HepG2 (cell line): ENCODE measurements around the gene C16orf95. TPM values are rescaled to one million over a fixed set of nuclear protein-coding genes. Genes with fewer than 3 reads are reported as not detected.

Source experiments
- ATAC-seq: fragments of 200-7000 bp; cut with Tn5 transposase; 3 replicates; pipeline ENCODE4 v1.9.1; 2020; ENCODE audit warnings: mild to moderate bottlenecking, moderate library complexity
- BruUV-seq: library from RNA; stranded (reverse); fragments of 400-500 nt; replicated peaks from 2 replicates; lab custom pipeline; 2021; lab: Mats Ljungman, UMichigan
- CTCF ChIA-PET: fragments of 300-600 bp; formaldehyde crosslinking; extraction: SDS; loops from one replicate; lab custom pipeline; 2021; ENCODE audit warnings: low total read pairs, inconsistent platforms, low intra/inter-chr PET ratio; lab: Yijun Ruan, JAX
- POLR2A ChIA-PET: fragments of 350-600 bp; sonication (Branson Sonifier 250); formaldehyde crosslinking; loops from one replicate; lab custom pipeline; 2020; ENCODE audit warnings: antibody characterized with exemption, inconsistent platforms; lab: Yijun Ruan, JAX
- DNase-seq: peaks from one replicate; pipeline ENCODE4 v3.0.0-alpha.2; 2015; ENCODE audit warnings: low spot score
- FAIRE-seq: peaks from 3 replicates; lab custom pipeline; 2011; peaks lifted over from hg19 to GRCh38; lab: Jason Lieb, UNC
- H2AFZ ChIP-seq: one replicate; pipeline ENCODE4 v1.6.1; 2011; ENCODE audit warnings: low read length, inconsistent platforms
- H3K27ac ChIP-seq: fragments of 300-600 bp; 3 replicates; pipeline ENCODE4 v1.8.0; 2011; ENCODE audit warnings: mixed run types, mild to moderate bottlenecking, mixed read lengths, low read length, inconsistent platforms; ENCODE audit not compliant: insufficient read depth; ENCODE audit errors: extremely low read length
- H3K27me3 ChIP-seq, 2 experiments: fragments of 200-600 bp in 1 of 2; 2 replicates in 1 of 2; 3 replicates in 1 of 2; pipeline versions ENCODE4 v1.6.0 to v1.8.0; 2011; ENCODE audit warnings: low read length in 2 of 2, mild to moderate bottlenecking in 2 of 2, moderate library complexity in 2 of 2, inconsistent platforms in 1 of 2; ENCODE audit not compliant: insufficient read depth in 2 of 2, control insufficient read depth in 1 of 2
- H3K36me3 ChIP-seq, 2 experiments: fragments of 200-600 bp in 1 of 2; replicated peaks in 1 of 2; 2 replicates in 1 of 2; 3 replicates in 1 of 2; pipeline versions ENCODE4 v1.5.1 to v1.8.0; 2011; ENCODE audit warnings: low read length in 2 of 2, inconsistent platforms in 1 of 2; ENCODE audit not compliant: insufficient read depth in 2 of 2, control insufficient read depth in 1 of 2
- H3K4me1 ChIP-seq: 2 replicates; pipeline ENCODE4 v1.5.1; 2012; ENCODE audit warnings: low read length, inconsistent platforms; ENCODE audit not compliant: insufficient read depth
- H3K4me2 ChIP-seq: 2 replicates; pipeline ENCODE4 v1.6.0; 2011; ENCODE audit warnings: low read depth, low read length, inconsistent platforms
- H3K4me3 ChIP-seq, 3 experiments: fragments of 200-600 bp in 1 of 3; sonication (generic), shearing (Covaris generic) in 1 of 3; replicated peaks in 1 of 3; 2 replicates each; pipeline ENCODE4 v1.5.1; 2011 to 2016; ENCODE audit warnings: low read length in 3 of 3, inconsistent platforms in 2 of 3, low read depth in 2 of 3, mild to moderate bottlenecking in 2 of 3, control low read depth in 1 of 3, mixed read lengths in 1 of 3; ENCODE audit not compliant: insufficient read depth in 1 of 3
- H3K79me2 ChIP-seq: one replicate; pipeline ENCODE4 v1.6.1; 2011; ENCODE audit warnings: low read length, inconsistent platforms; ENCODE audit not compliant: insufficient read depth
- H3K9ac ChIP-seq: 2 replicates; pipeline ENCODE4 v1.6.0; 2011; ENCODE audit warnings: mild to moderate bottlenecking, low read depth, low read length, inconsistent platforms; ENCODE audit not compliant: insufficient read depth
- H3K9me3 ChIP-seq: 2 replicates; pipeline ENCODE4 v1.5.1; 2012; ENCODE audit warnings: mild to moderate bottlenecking, low read length
- H4K20me1 ChIP-seq: 2 replicates; pipeline ENCODE4 v1.6.0; 2011; ENCODE audit warnings: inconsistent platforms, mild to moderate bottlenecking, low read length, moderate library complexity; ENCODE audit not compliant: insufficient read depth
- CC2D1A ChIP-seq: sonication (generic); formaldehyde crosslinking; IDR thresholded peaks from 2 replicates; pipeline ENCODE4 v1.8.1; 2023; ENCODE audit warnings: mild to moderate bottlenecking, missing genetic modification reagents
- GABPA ChIP-seq, 2 experiments: IDR thresholded peaks; 2 replicates each; pipeline ENCODE4 v1.6.1; 2011 to 2016; ENCODE audit warnings: low read depth in 2 of 2, low read length in 1 of 2, missing biosample characterization in 1 of 2, missing genetic modification characterization in 1 of 2
- MEIS2 ChIP-seq: sonication (generic); formaldehyde crosslinking; IDR thresholded peaks from 2 replicates; pipeline ENCODE4 v1.9.0; 2021; ENCODE audit warnings: mild to moderate bottlenecking, missing genetic modification reagents
- MTF2 ChIP-seq: sonication (generic); formaldehyde crosslinking; IDR thresholded peaks from 2 replicates; pipeline ENCODE4 v1.5.0; 2020; ENCODE audit warnings: missing genetic modification reagents, borderline replicate concordance
- NR2F6 ChIP-seq, 2 experiments: IDR thresholded peaks; 2 replicates each; pipeline ENCODE4 v1.6.1; 2016; ENCODE audit warnings: antibody characterized with exemption in 1 of 2, mild to moderate bottlenecking in 1 of 2
- RBAK ChIP-seq: sonication (generic); formaldehyde crosslinking; IDR thresholded peaks from 2 replicates; pipeline ENCODE4 v1.5.1; 2020; ENCODE audit warnings: mild to moderate bottlenecking, missing genetic modification reagents
- RBM39 ChIP-seq: fragments of 200-400 bp; formaldehyde crosslinking; IDR thresholded peaks from one replicate; pipeline ENCODE4 v1.6.1; 2018; ENCODE audit warnings: antibody characterized with exemption, mild to moderate bottlenecking, low read depth, low read length; ENCODE audit not compliant: poor library complexity, severe bottlenecking
- SUZ12 ChIP-seq: fragments of 150-350 bp; IDR thresholded peaks from 2 replicates; pipeline ENCODE4 v1.6.1; 2014; ENCODE audit warnings: low read depth, low read length
- SYNCRIP ChIP-seq: fragments of 200-400 bp; formaldehyde crosslinking; IDR thresholded peaks from 2 replicates; pipeline ENCODE4 v1.6.1; 2018; ENCODE audit warnings: mild to moderate bottlenecking, low read depth, low read length; ENCODE audit not compliant: insufficient read depth
- ZNF160 ChIP-seq: sonication (generic); formaldehyde crosslinking; IDR thresholded peaks from 2 replicates; pipeline ENCODE4 v1.8.0; 2022; ENCODE audit warnings: mild to moderate bottlenecking, inconsistent platforms, missing genetic modification reagents
- ZNF205 ChIP-seq: IDR thresholded peaks from 2 replicates; pipeline ENCODE4 v1.6.1; 2018; ENCODE audit warnings: missing biosample characterization, missing genetic modification reagents
- ZNF33A ChIP-seq: sonication (generic); formaldehyde crosslinking; IDR thresholded peaks from 2 replicates; pipeline ENCODE4 v1.5.1; 2020; ENCODE audit warnings: missing genetic modification reagents, mild to moderate bottlenecking, moderate library complexity, borderline replicate concordance
- ZNF432 ChIP-seq: sonication (generic); formaldehyde crosslinking; IDR thresholded peaks from 2 replicates; pipeline ENCODE4 v1.5.0; 2020; ENCODE audit warnings: missing genetic modification reagents, mild to moderate bottlenecking, borderline replicate concordance
- ZSCAN12 ChIP-seq: sonication (generic); formaldehyde crosslinking; IDR thresholded peaks from 2 replicates; pipeline ENCODE4 v1.9.0; 2021; ENCODE audit warnings: mild to moderate bottlenecking, missing genetic modification reagents
- WGBS: methylation state at CpG from one replicate; pipeline ENCODE4 v1.1.6; 2017; ENCODE audit warnings: low lambda C conversion rate; 5-methylcytosine and 5-hydroxymethylcytosine counted together
- in situ Hi-C: cut with HindIII; loops from 2 replicates; pipeline ENCODE4 v1.10.0; 2017; ENCODE audit warnings: low pct_unique_long_range_greater_than_20kb; ENCODE audit not compliant: extremely low pct_ligation_motif_present
- intact Hi-C: fragments of 100-400 bp; cut with micrococcal nuclease; formaldehyde crosslinking; loops from one replicate; pipeline ENCODE4 v1.10.0; 2022; ENCODE audit not compliant: unreplicated experiment
- polyA plus RNA-seq, 8 experiments: library from polyadenylated mRNA; depleted of rRNA in 3 of 8; stranded (reverse) in 7 of 8; unstranded in 1 of 8; fragments of >200 nt; fragmentation: Illumina TruSeq in 4 of 8; extraction: Trizol in 4 of 8; gene quantifications; 2 replicates each; pipeline versions ENCODE4 v1.2.1 to v1.2.3, GENCODE V29; 2011 to 2016; ENCODE audit warnings: low read depth in 4 of 8, missing spikeins in 1 of 8, mixed read lengths in 1 of 8; ENCODE audit not compliant: insufficient read depth in 1 of 8
- total RNA-seq, 5 experiments: library from RNA; depleted of rRNA; stranded (reverse); fragments of >200 nt; fragmentation: Illumina TruSeq; extraction: Trizol; gene quantifications; 2 replicates each; pipeline ENCODE4 v1.2.3, GENCODE V29; 2016; ENCODE audit warnings: low read depth in 1 of 5
- TF ChIP-seq, protein P1 (sequence below): sonication (generic); formaldehyde crosslinking; IDR thresholded peaks from one replicate; pipeline ENCODE4 v1.5.1; 2020; ENCODE audit warnings: mild to moderate bottlenecking, missing genetic modification reagents; ENCODE audit errors: not compliant biosample characterization
- TF ChIP-seq, protein P2 (sequence below): sonication (generic); formaldehyde crosslinking; IDR thresholded peaks from 2 replicates; pipeline ENCODE4 v1.8.0; 2022; ENCODE audit warnings: missing genetic modification reagents, mild to moderate bottlenecking, borderline replicate concordance

C16orf95 gene
- total and polyA plus RNA-seq, 2 of the 13 experiments (the other 11 are each of a cell fraction or from before 2014, with no cell fraction given), result 2.8 to 8.6 TPM

DNA sequence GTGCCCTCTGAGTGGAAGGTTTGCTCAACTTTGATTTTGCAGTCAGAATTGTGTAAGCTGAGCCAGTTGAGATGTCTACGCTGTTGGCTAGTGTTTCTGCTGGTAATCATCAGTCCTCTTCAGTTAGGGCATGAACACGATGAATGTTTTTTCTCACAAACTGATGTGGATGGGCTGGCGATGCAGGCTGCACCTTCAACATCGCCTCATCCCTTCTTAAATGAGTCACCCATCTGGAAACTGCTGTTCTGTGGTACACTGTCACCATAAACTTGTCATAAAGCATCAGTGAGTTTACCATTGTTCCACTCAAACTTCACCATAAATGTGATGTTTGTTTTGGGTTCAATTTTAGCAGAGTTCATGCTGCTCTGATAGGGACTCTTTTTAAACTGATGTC lies 8.4 kb downstream of the C16orf95 start:
- ChIA-PET POLR2A (interaction anchor here (1.3 kb wide), 1 partner anchor 8 kb away, joined by 3 read pairs; the partner anchor contains the start of gene C16orf95), CTCF (no interaction called here)
- WGBS, result 70% methylated on average over 4 of the region's 4 CpGs
- no peak overlapping the region for H2AFZ ChIP-seq
- no peak overlapping the region for H3K9ac ChIP-seq
- ATAC-seq (no peak), DNase-seq (no peak), FAIRE-seq (no peak)
- H3K4me1 ChIP-seq, result peaks cover under 1% of the 10 kb centered on the region; the same call in 1 of the 2 replicates
- intact Hi-C loops (no loop called here), in situ Hi-C loops (no loop called here)
- H3K4me2 ChIP-seq, result no peak overlapping the region
- TF ChIP-seq ZNF160 (CRISPR knock-in tag) (no peak), ZNF33A (CRISPR knock-in tag) (no peak), ZSCAN12 (no peak), ZNF205 (no peak), CC2D1A (no peak), RBM39 (no peak), NR2F6 (IDR thresholded peaks at IDR 0.05) (no peak), NR2F6 (CRISPR knock-in tag; IDR thresholded peaks at IDR 0.05) (no peak), SYNCRIP (no peak), ZNF432 (CRISPR knock-in tag) (no peak), SUZ12 (no peak), RBAK (no peak), MEIS2 (no peak), MTF2 (CRISPR knock-in tag) (no peak), GABPA (IDR thresholded peaks at IDR 0.05; ENCODE audit: low read depth, low read length) (no peak), GABPA (CRISPR knock-in tag; IDR thresholded peaks at IDR 0.05; ENCODE audit: low read depth) (no peak)
- TF ChIP-seq, protein P1, sequence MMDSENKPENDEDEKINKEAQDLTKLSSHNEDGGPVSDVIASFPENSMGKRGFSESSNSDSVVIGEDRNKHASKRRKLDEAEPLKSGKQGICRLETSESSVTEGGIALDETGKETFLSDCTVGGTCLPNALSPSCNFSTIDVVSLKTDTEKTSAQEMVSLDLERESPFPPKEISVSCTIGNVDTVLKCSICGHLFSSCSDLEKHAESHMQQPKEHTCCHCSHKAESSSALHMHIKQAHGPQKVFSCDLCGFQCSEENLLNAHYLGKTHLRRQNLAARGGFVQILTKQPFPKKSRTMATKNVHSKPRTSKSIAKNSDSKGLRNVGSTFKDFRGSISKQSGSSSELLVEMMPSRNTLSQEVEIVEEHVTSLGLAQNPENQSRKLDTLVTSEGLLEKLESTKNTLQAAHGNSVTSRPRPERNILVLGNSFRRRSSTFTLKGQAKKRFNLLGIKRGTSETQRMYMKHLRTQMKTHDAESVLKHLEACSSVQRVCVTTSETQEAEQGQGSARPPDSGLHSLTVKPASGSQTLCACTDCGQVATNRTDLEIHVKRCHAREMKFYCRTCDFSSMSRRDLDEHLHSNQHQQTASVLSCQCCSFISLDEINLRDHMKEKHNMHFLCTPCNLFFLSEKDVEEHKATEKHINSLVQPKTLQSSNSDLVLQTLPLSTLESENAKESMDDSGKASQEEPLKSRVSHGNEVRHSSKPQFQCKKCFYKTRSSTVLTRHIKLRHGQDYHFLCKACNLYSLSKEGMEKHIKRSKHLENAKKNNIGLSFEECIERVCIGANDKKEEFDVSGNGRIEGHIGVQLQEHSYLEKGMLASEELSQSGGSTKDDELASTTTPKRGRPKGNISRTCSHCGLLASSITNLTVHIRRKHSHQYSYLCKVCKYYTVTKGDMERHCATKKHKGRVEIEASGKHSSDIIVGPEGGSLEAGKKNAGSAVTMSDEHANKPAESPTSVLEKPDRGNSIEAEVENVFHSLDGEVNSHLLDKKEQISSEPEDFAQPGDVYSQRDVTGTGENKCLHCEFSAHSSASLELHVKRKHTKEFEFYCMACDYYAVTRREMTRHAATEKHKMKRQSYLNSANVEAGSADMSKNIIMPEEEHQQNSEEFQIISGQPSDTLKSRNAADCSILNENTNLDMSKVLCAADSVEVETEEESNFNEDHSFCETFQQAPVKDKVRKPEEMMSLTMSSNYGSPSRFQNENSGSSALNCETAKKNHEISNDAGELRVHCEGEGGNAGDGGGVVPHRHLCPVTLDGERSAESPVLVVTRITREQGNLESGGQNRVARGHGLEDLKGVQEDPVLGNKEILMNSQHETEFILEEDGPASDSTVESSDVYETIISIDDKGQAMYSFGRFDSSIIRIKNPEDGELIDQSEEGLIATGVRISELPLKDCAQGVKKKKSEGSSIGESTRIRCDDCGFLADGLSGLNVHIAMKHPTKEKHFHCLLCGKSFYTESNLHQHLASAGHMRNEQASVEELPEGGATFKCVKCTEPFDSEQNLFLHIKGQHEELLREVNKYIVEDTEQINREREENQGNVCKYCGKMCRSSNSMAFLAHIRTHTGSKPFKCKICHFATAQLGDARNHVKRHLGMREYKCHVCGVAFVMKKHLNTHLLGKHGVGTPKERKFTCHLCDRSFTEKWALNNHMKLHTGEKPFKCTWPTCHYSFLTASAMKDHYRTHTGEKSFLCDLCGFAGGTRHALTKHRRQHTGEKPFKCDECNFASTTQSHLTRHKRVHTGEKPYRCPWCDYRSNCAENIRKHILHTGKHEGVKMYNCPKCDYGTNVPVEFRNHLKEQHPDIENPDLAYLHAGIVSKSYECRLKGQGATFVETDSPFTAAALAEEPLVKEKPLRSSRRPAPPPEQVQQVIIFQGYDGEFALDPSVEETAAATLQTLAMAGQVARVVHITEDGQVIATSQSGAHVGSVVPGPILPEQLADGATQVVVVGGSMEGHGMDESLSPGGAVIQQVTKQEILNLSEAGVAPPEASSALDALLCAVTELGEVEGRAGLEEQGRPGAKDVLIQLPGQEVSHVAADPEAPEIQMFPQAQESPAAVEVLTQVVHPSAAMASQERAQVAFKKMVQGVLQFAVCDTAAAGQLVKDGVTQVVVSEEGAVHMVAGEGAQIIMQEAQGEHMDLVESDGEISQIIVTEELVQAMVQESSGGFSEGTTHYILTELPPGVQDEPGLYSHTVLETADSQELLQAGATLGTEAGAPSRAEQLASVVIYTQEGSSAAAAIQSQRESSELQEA, result no peak
- TF ChIP-seq, protein P2, sequence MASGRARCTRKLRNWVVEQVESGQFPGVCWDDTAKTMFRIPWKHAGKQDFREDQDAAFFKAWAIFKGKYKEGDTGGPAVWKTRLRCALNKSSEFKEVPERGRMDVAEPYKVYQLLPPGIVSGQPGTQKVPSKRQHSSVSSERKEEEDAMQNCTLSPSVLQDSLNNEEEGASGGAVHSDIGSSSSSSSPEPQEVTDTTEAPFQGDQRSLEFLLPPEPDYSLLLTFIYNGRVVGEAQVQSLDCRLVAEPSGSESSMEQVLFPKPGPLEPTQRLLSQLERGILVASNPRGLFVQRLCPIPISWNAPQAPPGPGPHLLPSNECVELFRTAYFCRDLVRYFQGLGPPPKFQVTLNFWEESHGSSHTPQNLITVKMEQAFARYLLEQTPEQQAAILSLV (CRISPR knock-in tag), result no peak
- H3K79me2 ChIP-seq, result no peaks in the 10 kb centered on the region
- no peaks in the 10 kb centered on the region for H3K9me3 ChIP-seq
- H3K36me3 ChIP-seq, result no peaks in the 10 kb centered on the region; a peak in 1 of 5 replicates
- no peak overlapping the region for H3K27ac ChIP-seq
- no peak overlapping the region for H3K4me3 ChIP-seq
- no TSS peak for BruUV-seq
- H4K20me1 ChIP-seq, result no peaks in the 10 kb centered on the region
- H3K27me3 ChIP-seq, result no peaks in the 10 kb centered on the region
